B cell (primary cell): ENCODE results near the gene LYPD8. TPM values are rescaled to one million over a fixed set of nuclear protein-coding genes. Genes with fewer than 3 reads are reported as not detected.
A peak's percentile ranks its signal among the peaks of the same experiment; 100 is the strongest.

Source experiments
- ATAC-seq: fragments of 200-7000 bp; cut with Tn5 transposase; one replicate; pipeline ENCODE4 v1.10.0; 2021; ENCODE audit warnings: low read depth, mild to moderate bottlenecking, moderate number of reproducible peaks, moderate library complexity
- CTCF ChIA-PET: fragments of 350-600 bp; sonication (Branson Sonifier 250); formaldehyde crosslinking; loops from one replicate; lab custom pipeline; 2021; ENCODE audit warnings: antibody characterized with exemption, inconsistent platforms; lab: Charles Lee
- POLR2A ChIA-PET: fragments of 350-600 bp; sonication (Branson Sonifier 250); formaldehyde crosslinking; loops from one replicate; lab custom pipeline; 2021; ENCODE audit warnings: antibody characterized with exemption; lab: Charles Lee
- DNase-seq: peaks from one replicate; pipeline ENCODE4 v3.0.0; 2013
- H2AFZ ChIP-seq: 2 replicates; pipeline ENCODE4 v1.6.1; 2012; ENCODE audit warnings: mild to moderate bottlenecking, low read depth, low read length; ENCODE audit not compliant: insufficient read depth, poor library complexity, severe bottlenecking
- H3K27ac ChIP-seq, 2 donors: 1 replicate in 1 of 2; 2 replicates in 1 of 2; pipeline ENCODE4 v1.5.1; 2012 to 2013; ENCODE audit warnings: low read length in 2 of 2, mild to moderate bottlenecking in 2 of 2, moderate library complexity in 1 of 2
- H3K27me3 ChIP-seq, 4 experiments: fragments of 200-600 bp in 1 of 4; sonication (generic) in 1 of 4; replicated peaks in 1 of 4; 1 replicate in 2 of 4; 2 replicates in 2 of 4; pipeline versions ENCODE4 v1.6.1 to v1.7.0; 2013 to 2016; ENCODE audit warnings: low read length in 3 of 4, mild to moderate bottlenecking in 2 of 4, mixed read lengths in 1 of 4, moderate library complexity in 1 of 4; ENCODE audit not compliant: insufficient read depth in 4 of 4, control insufficient read depth in 3 of 4; ENCODE audit errors: control extremely low read depth in 1 of 4
- H3K36me3 ChIP-seq, 2 experiments: replicated peaks in 1 of 2; 1 replicate in 1 of 2; 2 replicates in 1 of 2; pipeline versions ENCODE4 v1.6.1 to v1.7.1; 2013; ENCODE audit warnings: low read length in 1 of 2; ENCODE audit not compliant: insufficient read depth in 2 of 2, control insufficient read depth in 1 of 2; ENCODE audit errors: control extremely low read depth in 1 of 2, extremely low read depth in 1 of 2
- H3K4me1 ChIP-seq, 2 donors: fragments of 200-600 bp in 1 of 2; sonication (generic) in 1 of 2; 1 replicate in 1 of 2; 2 replicates in 1 of 2; pipeline versions ENCODE4 v1.5.1 to v1.6.1; 2013 to 2017; ENCODE audit warnings: low read length in 2 of 2; ENCODE audit not compliant: control insufficient read depth in 2 of 2, insufficient read depth in 2 of 2
- H3K4me2 ChIP-seq: replicated peaks from 2 replicates; pipeline ENCODE3; 2012; ENCODE audit warnings: mild to moderate bottlenecking, low read depth, low read length; ENCODE audit not compliant: poor library complexity, severe bottlenecking
- H3K4me3 ChIP-seq, 5 experiments: fragments of 200-600 bp in 1 of 5; sonication (generic) in 1 of 5; 1 replicate in 3 of 5; 2 replicates in 2 of 5; pipeline versions ENCODE4 v1.5.1 to v1.7.0; 2011 to 2016; ENCODE audit warnings: low read length in 4 of 5, mild to moderate bottlenecking in 4 of 5, low read depth in 2 of 5, control low read depth in 1 of 5, moderate library complexity in 1 of 5; ENCODE audit not compliant: insufficient read depth in 1 of 5; ENCODE audit errors: control extremely low read depth in 1 of 5, extremely low read depth in 1 of 5
- H3K79me2 ChIP-seq: fragments of 200-600 bp; sonication (generic); one replicate; pipeline ENCODE4 v1.6.0; 2016; ENCODE audit warnings: low read length; ENCODE audit not compliant: control insufficient read depth, insufficient read depth
- H3K9ac ChIP-seq: fragments of 200-600 bp; sonication (generic); 2 replicates; pipeline ENCODE4 v1.6.1; 2017; ENCODE audit warnings: mild to moderate bottlenecking, low read length, moderate library complexity
- H3K9me3 ChIP-seq, 3 donors: one replicate each; pipeline versions ENCODE4 v1.6.1 to v1.7.1; 2013; ENCODE audit warnings: low read length in 2 of 3; ENCODE audit not compliant: control insufficient read depth in 2 of 3, insufficient read depth in 1 of 3; ENCODE audit errors: control extremely low read depth in 1 of 3
- H4K20me1 ChIP-seq: 2 replicates; pipeline ENCODE4 v1.6.0; 2012; ENCODE audit warnings: mild to moderate bottlenecking, low read length; ENCODE audit not compliant: insufficient read depth, control insufficient read depth, poor library complexity, severe bottlenecking
- H3K27ac Mint-ChIP-seq: one replicate; pipeline ENCODE4 v1.8.0; 2021; ENCODE audit warnings: mixed read lengths
- H3K27me3 Mint-ChIP-seq: one replicate; pipeline ENCODE4 v1.8.0; 2021; ENCODE audit warnings: mixed read lengths
- H3K4me1 Mint-ChIP-seq: one replicate; pipeline ENCODE4 v1.8.0; 2021; ENCODE audit warnings: mixed read lengths
- H3K4me3 Mint-ChIP-seq: one replicate; pipeline ENCODE4 v1.8.0; 2021; ENCODE audit warnings: mixed read lengths
- H3K9me3 Mint-ChIP-seq: one replicate; pipeline ENCODE4 v1.8.0; 2022; ENCODE audit warnings: mixed read lengths; ENCODE audit not compliant: insufficient read depth
- CTCF ChIP-seq: fragments of 200-600 bp; IDR thresholded peaks from one replicate; pipeline ENCODE4 v1.8.0; 2022; ENCODE audit warnings: antibody characterized with exemption, mild to moderate bottlenecking
- EZH2 ChIP-seq: IDR thresholded peaks from 2 replicates; pipeline ENCODE4 v1.6.1; 2012; ENCODE audit warnings: borderline replicate concordance, low read depth, mild to moderate bottlenecking, moderate library complexity, low read length; ENCODE audit not compliant: insufficient read depth, poor library complexity, severe bottlenecking
- WGBS: methylation state at CpG from one replicate; pipeline ENCODE4 v1.1.5; 2013; ENCODE audit warnings: missing lambda C conversion rate; ENCODE audit not compliant: insufficient coverage; 5-methylcytosine and 5-hydroxymethylcytosine counted together
- intact Hi-C: fragments of 100-400 bp; cut with micrococcal nuclease; formaldehyde crosslinking; loops from one replicate; pipeline ENCODE4 v1.10.0; 2022
- polyA plus RNA-seq: library from polyadenylated mRNA; depleted of rRNA; stranded (reverse); fragments of >200 nt; gene quantifications from 2 replicates; pipeline ENCODE4 v1.2.3, GENCODE V29; 2012
- total RNA-seq, 2 donors: library from RNA; stranded (reverse); fragments of 120-200 nt in 1 of 2; gene quantifications; 1 replicate in 1 of 2; 2 replicates in 1 of 2; pipeline versions ENCODE4 v1.2.3 to v1.2.4, GENCODE V29; 2013 to 2022

Gene LYPD8
- total and polyA plus RNA-seq, 2 donors (not counting 1 experiment from before 2014, with no cell fraction given): 0.10 TPM; not detected in 1

- no peaks in the 10 kb centered on the region for H3K9me3 Mint-ChIP-seq
- peak overlapping the region in 1 of 2 donors; percentile 55 for H3K27ac ChIP-seq
- H3K4me1 Mint-ChIP-seq: peaks cover 40% of the 10 kb centered on the region
- H3K27me3 Mint-ChIP-seq: no peaks in the 10 kb centered on the region
- WGBS: no CpG with 5 or more reads among the region's 3 CpGs
- intact Hi-C loops: no loop called here
- no peak overlapping the region for H3K4me2 ChIP-seq
- DNase-seq: no peak
- H3K4me1 ChIP-seq: peaks cover 43 to 46% of the 10 kb centered on the region in 2 donors
- ATAC-seq: peak; percentile 31
- peak overlapping the region; percentile 26 for H3K4me3 Mint-ChIP-seq
- no peaks in the 10 kb centered on the region for H3K36me3 ChIP-seq
- H2AFZ ChIP-seq: no peak overlapping the region
- peak overlapping the region; percentile 72 for H3K27ac Mint-ChIP-seq
- no peak overlapping the region for H3K4me3 ChIP-seq
- H3K27me3 ChIP-seq: no peaks in the 10 kb centered on the region
- H4K20me1 ChIP-seq: no peaks in the 10 kb centered on the region
- ChIA-PET CTCF (interaction anchor here (0.9 to 5.8 kb wide), 3 partner anchors 9 to 163 kb away, joined by 3 to 40 read pairs (median 8); no protein-coding TSS in a partner anchor), POLR2A (no interaction called here)
- no peaks in the 10 kb centered on the region for H3K79me2 ChIP-seq
- peaks cover 0 to 2% (median 1%) of the 10 kb centered on the region in 3 donors for H3K9me3 ChIP-seq
- no peak overlapping the region for H3K9ac ChIP-seq
- TF ChIP-seq CTCF (no peak), EZH2 (no peak)
Measured at GRCh38 chr1:248786156-248786555, 30.6 kb upstream of the LYPD8 start.

- peaks cover 28% of the 10 kb centered on the region for H3K4me1 Mint-ChIP-seq
- Histone ChIP-seq H3K79me2 (no peaks in the 10 kb centered on the region), H4K20me1 (no peaks in the 10 kb centered on the region), H3K27me3 (no peaks in the 10 kb centered on the region), H3K9me3 (peaks cover 1 to 8% (median 5%) of the 10 kb centered on the region in 3 donors), H2AFZ (peak overlapping the region; percentile 30), H3K9ac (no peak overlapping the region), H3K27ac (no peak overlapping the region), H3K4me2 (no peak overlapping the region), H3K4me3 (no peak overlapping the region), H3K36me3 (no peaks in the 10 kb centered on the region), H3K4me1 (peaks cover 35 to 36% of the 10 kb centered on the region in 2 donors)
- DNase-seq (no peak), ATAC-seq (no peak)
- no peaks in the 10 kb centered on the region for H3K27me3 Mint-ChIP-seq
- H3K9me3 Mint-ChIP-seq: no peaks in the 10 kb centered on the region
- peak overlapping the region; percentile 42 for H3K27ac Mint-ChIP-seq
- ChIA-PET CTCF (no interaction called here), POLR2A (no interaction called here)
- intact Hi-C loops: no loop called here
- 69% methylated on average over 2 of the region's 3 CpGs for WGBS
- TF ChIP-seq CTCF (no peak), EZH2 (no peak)
- H3K4me3 Mint-ChIP-seq: no peak overlapping the region
Measured at GRCh38 chr1:248783367-248783766, 27.8 kb upstream of the LYPD8 start.
